K562 (cell line): ENCODE data around the gene SLC5A7. TPM values are rescaled to one million over a fixed set of nuclear protein-coding genes. Genes with fewer than 3 reads are reported as not detected.

Experiments used
- BRCA1 ChIP-seq, 2 experiments: fragments of 450-650 bp in 1 of 2; sonication (generic) in 1 of 2; formaldehyde crosslinking in 1 of 2; IDR thresholded peaks; 2 replicates each; pipeline versions ENCODE4 v1.5.0 to v1.6.1; 2017 to 2020; ENCODE audit warnings: mild to moderate bottlenecking in 1 of 2, missing genetic modification reagents in 1 of 2
- C11orf30 ChIP-seq: fragments of 450-650 bp; IDR thresholded peaks from 2 replicates; pipeline ENCODE4 v1.6.1; 2016; ENCODE audit warnings: low read depth, mild to moderate bottlenecking
- DPF2 ChIP-seq: fragments of 450-650 bp; IDR thresholded peaks from 2 replicates; pipeline ENCODE4 v1.6.1; 2016
- EP400 ChIP-seq: fragments of 450-650 bp; IDR thresholded peaks from 2 replicates; pipeline ENCODE4 v1.6.1; 2017; ENCODE audit warnings: antibody characterized with exemption, mild to moderate bottlenecking, moderate library complexity
- ESRRA ChIP-seq: fragments of 450-650 bp; IDR thresholded peaks from 2 replicates; pipeline ENCODE4 v1.6.1; 2014; ENCODE audit warnings: low read depth, mild to moderate bottlenecking, moderate library complexity, borderline replicate concordance
- GTF2A2 ChIP-seq: IDR thresholded peaks from 2 replicates; pipeline ENCODE4 v1.6.1; 2016; ENCODE audit warnings: mild to moderate bottlenecking, missing genetic modification characterization, missing compliant biosample characterization
- NR4A1 ChIP-seq, 2 experiments: fragments of 250-450 bp in 1 of 2; fragments of 450-650 bp in 1 of 2; sonication (Bioruptor Pico) in 1 of 2; IDR thresholded peaks; 2 replicates each; pipeline versions ENCODE4 v1.4.0 to v1.6.1; 2016 to 2020; ENCODE audit warnings: mild to moderate bottlenecking in 2 of 2, missing compliant biosample characterization in 1 of 2, missing genetic modification characterization in 1 of 2, moderate library complexity in 1 of 2
- RBM15 ChIP-seq: fragments of 200-400 bp; formaldehyde crosslinking; IDR thresholded peaks from 2 replicates; pipeline ENCODE4 v1.6.1; 2018; ENCODE audit warnings: mild to moderate bottlenecking, low read length, moderate library complexity; ENCODE audit not compliant: insufficient read depth
- RBM25 ChIP-seq: fragments of 200-400 bp; formaldehyde crosslinking; IDR thresholded peaks from 2 replicates; pipeline ENCODE4 v1.6.1; 2018; ENCODE audit warnings: low read length, low read depth, moderate library complexity; ENCODE audit not compliant: severe bottlenecking
- RBM39 ChIP-seq: fragments of 200-400 bp; formaldehyde crosslinking; optimal IDR thresholded peaks from 2 replicates; pipeline ENCODE3; 2018; ENCODE audit warnings: low read depth, low read length
- TCF7 ChIP-seq: sonication (generic); IDR thresholded peaks from 2 replicates; pipeline ENCODE4 v1.6.1; 2016; ENCODE audit warnings: antibody characterized with exemption, borderline replicate concordance
- TFAM ChIP-seq: fragments of 250-450 bp; sonication (Bioruptor Pico); conservative IDR thresholded peaks from 2 replicates; pipeline ENCODE4 v1.5.0; 2021; ENCODE audit warnings: mild to moderate bottlenecking, moderate library complexity
- TGIF2 ChIP-seq: sonication (generic); formaldehyde crosslinking; IDR thresholded peaks from 2 replicates; pipeline ENCODE4 v1.8.1; 2022; ENCODE audit warnings: mild to moderate bottlenecking, missing genetic modification reagents, moderate library complexity
- YBX1 ChIP-seq: fragments of 450-650 bp; IDR thresholded peaks from 2 replicates; pipeline ENCODE4 v1.7.1; 2016; ENCODE audit warnings: mild to moderate bottlenecking
- ZBTB17 ChIP-seq: fragments of 450-650 bp; formaldehyde crosslinking; IDR thresholded peaks from 2 replicates; pipeline ENCODE4 v1.4.0; 2020; ENCODE audit warnings: mild to moderate bottlenecking
- ZNF165 ChIP-seq: fragments of 250-450 bp; sonication (Bioruptor Pico); IDR thresholded peaks from 2 replicates; pipeline ENCODE4 v1.4.0; 2020; ENCODE audit warnings: borderline replicate concordance
- ZNF232 ChIP-seq: sonication (generic); formaldehyde crosslinking; IDR thresholded peaks from 2 replicates; pipeline ENCODE4 v1.8.0; 2022; ENCODE audit warnings: mild to moderate bottlenecking, missing genetic modification reagents
- ZNF316 ChIP-seq: fragments of 450-650 bp; IDR thresholded peaks from 2 replicates; pipeline ENCODE4 v1.6.1; 2016
- ZNF707 ChIP-seq: fragments of 250-450 bp; sonication (Bioruptor Pico); conservative IDR thresholded peaks from 2 replicates; pipeline ENCODE4 v1.8.0; 2022; ENCODE audit warnings: inconsistent platforms, mild to moderate bottlenecking, moderate library complexity
- ZNF76 ChIP-seq: fragments of 250-450 bp; sonication (Bioruptor Pico); IDR thresholded peaks from 2 replicates; pipeline ENCODE4 v1.4.0; 2020; ENCODE audit warnings: mild to moderate bottlenecking, moderate library complexity, borderline replicate concordance
- polyA plus RNA-seq, 8 experiments: library from polyadenylated mRNA; depleted of rRNA in 4 of 8; stranded (reverse) in 5 of 8; unstranded in 3 of 8; fragments of >200 nt; fragmentation: Nextera tagmentation in 2 of 8; fragmentation: Illumina TruSeq in 1 of 8; extraction: Ambion mirVana in 2 of 8; extraction: Trizol in 1 of 8; gene quantifications; 2 replicates each; pipeline versions ENCODE4 v1.2.1 to v1.2.3, GENCODE V29; 2011 to 2014; ENCODE audit warnings: inconsistent platforms in 1 of 8, missing spikeins in 1 of 8
- total RNA-seq, 7 experiments: library from RNA; depleted of rRNA in 6 of 7; stranded (reverse); fragments of >200 nt in 6 of 7; fragmentation: Illumina TruSeq in 2 of 7; extraction: Trizol in 2 of 7; gene quantifications; 2 replicates each; pipeline versions ENCODE4 v1.2.1 to v1.2.3, GENCODE V29; 2011 to 2021; ENCODE audit warnings: low replicate concordance in 1 of 7
- TF ChIP-seq, protein P1 (sequence below), 2 experiments: fragments of 450-650 bp; IDR thresholded peaks; 2 replicates each; pipeline ENCODE4 v1.6.1; 2016
- TF ChIP-seq, protein P2 (sequence below): conservative IDR thresholded peaks from 2 replicates; pipeline ENCODE4 v1.6.1; 2011; ENCODE audit warnings: low read depth, mild to moderate bottlenecking, low read length; ENCODE audit not compliant: control insufficient read depth
- TF ChIP-seq, protein P3 (sequence below): fragments of 450-650 bp; IDR thresholded peaks from 2 replicates; pipeline ENCODE4 v1.6.1; 2018; ENCODE audit warnings: mild to moderate bottlenecking, low read depth; ENCODE audit not compliant: partially characterized antibody
- TF ChIP-seq, protein P4 (sequence below): fragments of 450-650 bp; conservative IDR thresholded peaks from 2 replicates; pipeline ENCODE4 v1.6.1; 2016; ENCODE audit warnings: missing genetic modification characterization, low read depth, mild to moderate bottlenecking, control low read depth, missing compliant biosample characterization

Gene SLC5A7
- total and polyA plus RNA-seq, 9 of the 15 experiments (the other 6 are each of a cell fraction or from before 2014, with no cell fraction given): not detected

DNA sequence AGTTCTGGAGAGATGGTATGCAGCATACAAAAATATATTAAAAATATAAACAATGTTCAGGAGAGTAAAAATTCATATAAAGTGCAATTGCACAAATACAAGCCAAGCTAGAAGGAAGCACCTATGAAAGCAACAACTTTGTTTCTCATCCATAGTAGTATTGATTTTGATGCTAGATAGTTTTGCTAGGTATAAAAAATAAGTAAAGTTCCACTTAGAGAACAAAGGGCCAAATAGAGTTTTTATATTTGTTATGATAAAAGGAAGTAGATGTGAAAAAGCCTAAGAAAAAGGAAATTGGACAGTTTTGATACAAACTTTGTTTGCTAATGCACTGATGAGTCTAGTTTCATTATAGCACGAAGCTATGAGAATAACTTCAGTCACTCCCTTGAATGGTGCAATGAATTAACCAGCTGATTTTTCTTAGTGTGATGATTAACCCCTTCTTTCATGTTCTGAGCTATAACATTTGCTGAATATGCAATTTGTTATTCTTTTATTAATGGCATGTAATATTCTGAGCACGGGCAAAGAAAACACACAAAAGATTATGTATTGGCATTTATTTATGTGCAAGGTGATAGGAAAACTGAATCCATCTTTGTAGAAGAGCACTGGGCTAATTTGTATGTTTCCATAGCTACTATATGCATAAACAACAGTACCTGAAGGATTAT is 24.7 kb downstream of the SLC5A7 start (continued):
- TF ChIP-seq BRCA1 (IDR thresholded peaks at IDR 0.05): no peak
- no peak for TF ChIP-seq BRCA1 (CRISPR knock-in tag; IDR thresholded peaks at IDR 0.05)
- TF ChIP-seq EP400: no peak
- TF ChIP-seq, protein P1, sequence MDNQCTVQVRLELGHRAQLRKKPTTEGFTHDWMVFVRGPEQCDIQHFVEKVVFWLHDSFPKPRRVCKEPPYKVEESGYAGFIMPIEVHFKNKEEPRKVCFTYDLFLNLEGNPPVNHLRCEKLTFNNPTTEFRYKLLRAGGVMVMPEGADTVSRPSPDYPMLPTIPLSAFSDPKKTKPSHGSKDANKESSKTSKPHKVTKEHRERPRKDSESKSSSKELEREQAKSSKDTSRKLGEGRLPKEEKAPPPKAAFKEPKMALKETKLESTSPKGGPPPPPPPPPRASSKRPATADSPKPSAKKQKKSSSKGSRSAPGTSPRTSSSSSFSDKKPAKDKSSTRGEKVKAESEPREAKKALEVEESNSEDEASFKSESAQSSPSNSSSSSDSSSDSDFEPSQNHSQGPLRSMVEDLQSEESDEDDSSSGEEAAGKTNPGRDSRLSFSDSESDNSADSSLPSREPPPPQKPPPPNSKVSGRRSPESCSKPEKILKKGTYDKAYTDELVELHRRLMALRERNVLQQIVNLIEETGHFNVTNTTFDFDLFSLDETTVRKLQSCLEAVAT (IDR thresholded peaks at IDR 0.05): no peak
- no peak for TF ChIP-seq GTF2A2 (tag)
- TF ChIP-seq ZNF76: no peak
- no peak for TF ChIP-seq RBM25
- TF ChIP-seq NR4A1 (CRISPR knock-in tag; IDR thresholded peaks at IDR 0.05): no peak
- TF ChIP-seq NR4A1 (tag; IDR thresholded peaks at IDR 0.05): no peak
- TF ChIP-seq DPF2: no peak
- TF ChIP-seq TCF7: no peak
- no peak for TF ChIP-seq TGIF2
- no peak for TF ChIP-seq ZNF707 (CRISPR knock-in tag)
- TF ChIP-seq ZNF165 (CRISPR knock-in tag): no peak
- TF ChIP-seq, protein P2, sequence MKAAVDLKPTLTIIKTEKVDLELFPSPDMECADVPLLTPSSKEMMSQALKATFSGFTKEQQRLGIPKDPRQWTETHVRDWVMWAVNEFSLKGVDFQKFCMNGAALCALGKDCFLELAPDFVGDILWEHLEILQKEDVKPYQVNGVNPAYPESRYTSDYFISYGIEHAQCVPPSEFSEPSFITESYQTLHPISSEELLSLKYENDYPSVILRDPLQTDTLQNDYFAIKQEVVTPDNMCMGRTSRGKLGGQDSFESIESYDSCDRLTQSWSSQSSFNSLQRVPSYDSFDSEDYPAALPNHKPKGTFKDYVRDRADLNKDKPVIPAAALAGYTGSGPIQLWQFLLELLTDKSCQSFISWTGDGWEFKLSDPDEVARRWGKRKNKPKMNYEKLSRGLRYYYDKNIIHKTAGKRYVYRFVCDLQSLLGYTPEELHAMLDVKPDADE: no peak
- TF ChIP-seq RBM39: no peak
- no peak for TF ChIP-seq ZNF232
- no peak for TF ChIP-seq YBX1
- no peak for TF ChIP-seq TFAM (CRISPR knock-in tag)
- TF ChIP-seq ZBTB17 (CRISPR knock-in tag): no peak
- no peak for TF ChIP-seq RBM15
- TF ChIP-seq ESRRA: no peak
- TF ChIP-seq, protein P3, sequence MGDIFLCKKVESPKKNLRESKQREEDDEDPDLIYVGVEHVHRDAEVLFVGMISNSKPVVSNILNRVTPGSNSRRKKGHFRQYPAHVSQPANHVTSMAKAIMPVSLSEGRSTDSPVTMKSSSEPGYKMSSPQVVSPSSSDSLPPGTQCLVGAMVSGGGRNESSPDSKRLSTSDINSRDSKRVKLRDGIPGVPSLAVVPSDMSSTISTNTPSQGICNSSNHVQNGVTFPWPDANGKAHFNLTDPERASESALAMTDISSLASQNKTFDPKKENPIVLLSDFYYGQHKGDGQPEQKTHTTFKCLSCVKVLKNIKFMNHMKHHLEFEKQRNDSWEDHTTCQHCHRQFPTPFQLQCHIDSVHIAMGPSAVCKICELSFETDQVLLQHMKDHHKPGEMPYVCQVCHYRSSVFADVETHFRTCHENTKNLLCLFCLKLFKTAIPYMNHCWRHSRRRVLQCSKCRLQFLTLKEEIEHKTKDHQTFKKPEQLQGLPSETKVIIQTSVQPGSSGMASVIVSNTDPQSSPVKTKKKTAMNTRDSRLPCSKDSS: no peak
- TF ChIP-seq C11orf30: peak; percentile 28; the same call in 1 of the 2 replicates
- peak; percentile 58; the same call in 1 of the 2 replicates for TF ChIP-seq ZNF316
- TF ChIP-seq, protein P4, sequence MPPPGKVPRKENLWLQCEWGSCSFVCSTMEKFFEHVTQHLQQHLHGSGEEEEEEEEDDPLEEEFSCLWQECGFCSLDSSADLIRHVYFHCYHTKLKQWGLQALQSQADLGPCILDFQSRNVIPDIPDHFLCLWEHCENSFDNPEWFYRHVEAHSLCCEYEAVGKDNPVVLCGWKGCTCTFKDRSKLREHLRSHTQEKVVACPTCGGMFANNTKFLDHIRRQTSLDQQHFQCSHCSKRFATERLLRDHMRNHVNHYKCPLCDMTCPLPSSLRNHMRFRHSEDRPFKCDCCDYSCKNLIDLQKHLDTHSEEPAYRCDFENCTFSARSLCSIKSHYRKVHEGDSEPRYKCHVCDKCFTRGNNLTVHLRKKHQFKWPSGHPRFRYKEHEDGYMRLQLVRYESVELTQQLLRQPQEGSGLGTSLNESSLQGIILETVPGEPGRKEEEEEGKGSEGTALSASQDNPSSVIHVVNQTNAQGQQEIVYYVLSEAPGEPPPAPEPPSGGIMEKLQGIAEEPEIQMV (tag): no peak
